ENCODE results near the gene ZNF554.
A peak's percentile ranks its signal among the peaks of the same experiment; 100 is the strongest.

Gene ZNF554

GRCh38 chr19:2834294-2834871 lies 14.7 kb downstream of the ZNF554 start:
- no peak for ATAC-seq

GRCh38 chr19:2837430-2837829 lies 17.8 kb downstream of the ZNF554 start:
- no peak for ATAC-seq

- peak; percentile 100 for ATAC-seq
These were observed 21.4 kb downstream of the ZNF554 start, which contains the start of gene ZNF555 for GRCh38 chr19:2840794-2841791. Gene ZNF555 (plus strand): TSS chr19:2841475. CDS start chr19:2841573, 98 bp downstream.

- no peak for ATAC-seq
These were observed 22.3 kb downstream of the ZNF554 start for GRCh38 chr19:2841855-2842574.

GRCh38 chr19:2845107-2845506 lies 25.4 kb downstream of the ZNF554 start:
- no peak for ATAC-seq

- ATAC-seq = no peak
These were observed 26.7 kb downstream of the ZNF554 start for GRCh38 chr19:2846180-2846894.

- ATAC-seq = no peak
These were observed 27.8 kb downstream of the ZNF554 start for GRCh38 chr19:2847507-2847906.

- ATAC-seq = no peak
These were observed 28.9 kb downstream of the ZNF554 start for GRCh38 chr19:2848616-2849015.

- ATAC-seq = no peak
These were observed 30.7 kb downstream of the ZNF554 start for GRCh38 chr19:2850256-2850925.

GRCh38 chr19:2852598-2852997 lies 32.9 kb downstream of the ZNF554 start:
- ATAC-seq = no peak

GRCh38 chr19:2853015-2853606 lies 33.4 kb downstream of the ZNF554 start:
- no peak for ATAC-seq

GRCh38 chr19:2854849-2855248 lies 35.2 kb downstream of the ZNF554 start:
- no peak for ATAC-seq

GRCh38 chr19:2856457-2857050 lies 36.9 kb downstream of the ZNF554 start:
- ATAC-seq = peak; percentile 43 to 44

GRCh38 chr19:2858864-2859263 lies 39.2 kb downstream of the ZNF554 start:
- no peak for ATAC-seq

- ATAC-seq = no peak
These were observed 44.1 kb downstream of the ZNF554 start for GRCh38 chr19:2863816-2864215.

GRCh38 chr19:2865334-2866100 lies 45.8 kb downstream of the ZNF554 start:
- no peak for ATAC-seq

GRCh38 chr19:2866495-2867024 lies 46.9 kb downstream of the ZNF554 start:
- no peak for ATAC-seq

GRCh38 chr19:2867025-2867991 lies 47.6 kb downstream of the ZNF554 start, which contains the start of gene ZNF556:
Gene ZNF556 (plus strand): TSS chr19:2867335. CDS start chr19:2867422, 87 bp downstream.
- no peak for ATAC-seq

- ATAC-seq = no peak
These were observed 50.0 kb downstream of the ZNF554 start for GRCh38 chr19:2869618-2870017.
